Stomach (tissue), 9 donors: ENCODE measurements around the gene TDP1. TPM values are rescaled to one million over a fixed set of nuclear protein-coding genes. Genes with fewer than 3 reads are reported as not detected.
A peak's percentile ranks its signal among the peaks of the same experiment; 100 is the strongest.

Experiments
- DNase-seq, 2 donors: peaks; one replicate each; pipeline versions ENCODE4 v3.0.0 to v3.0.0-alpha.2; 2013 to 2019
- H3K27ac ChIP-seq, 5 donors: fragments of 200-600 bp in 4 of 5; sonication (generic) in 4 of 5; one replicate each; pipeline ENCODE4 v1.5.1; 2013 to 2019; ENCODE audit warnings: mild to moderate bottlenecking in 1 of 5, moderate library complexity in 1 of 5
- H3K27me3 ChIP-seq, 3 donors: fragments of 200-600 bp; sonication (generic); one replicate each; pipeline ENCODE4 v1.5.1; 2017 to 2019; ENCODE audit warnings: mixed run types in 1 of 3
- H3K36me3 ChIP-seq, 4 donors: fragments of 200-600 bp; sonication (generic); 1 replicate in 3 of 4; 2 replicates in 1 of 4; pipeline ENCODE4 v1.5.1; 2016 to 2019
- H3K4me1 ChIP-seq, 4 donors: fragments of 200-600 bp; sonication (generic); one replicate each; pipeline ENCODE4 v1.5.1; 2016 to 2019
- H3K4me3 ChIP-seq, 4 donors: fragments of 200-600 bp; sonication (generic) in 3 of 4; one replicate each; pipeline ENCODE4 v1.5.1; 2016 to 2019; ENCODE audit warnings: mild to moderate bottlenecking in 1 of 4
- H3K9me3 ChIP-seq, 4 donors: fragments of 200-600 bp; sonication (generic); one replicate each; pipeline ENCODE4 v1.5.1; 2016 to 2019
- CTCF ChIP-seq, 7 experiments: fragments of 450-650 bp in 4 of 7; fragments of 200-600 bp in 3 of 7; sonication (generic) in 3 of 7; IDR thresholded peaks; one replicate each; pipeline ENCODE4 v1.5.1; 2016 to 2019; ENCODE audit warnings: antibody characterized with exemption in 7 of 7, control low read depth in 2 of 7, mild to moderate bottlenecking in 1 of 7
- EP300 ChIP-seq: sonication (generic); formaldehyde crosslinking; IDR thresholded peaks from one replicate; pipeline ENCODE4 v1.6.1; 2017; ENCODE audit warnings: antibody characterized with exemption
- POLR2A ChIP-seq, 4 donors: fragments of 450-650 bp; IDR thresholded peaks; one replicate each; pipeline ENCODE4 v1.6.1; 2016; ENCODE audit warnings: antibody characterized with exemption in 4 of 4, control low read depth in 2 of 4, mild to moderate bottlenecking in 1 of 4, moderate library complexity in 1 of 4
- POLR2AphosphoS5 ChIP-seq, 3 donors: sonication (generic); formaldehyde crosslinking; IDR thresholded peaks; one replicate each; pipeline ENCODE4 v1.6.1; 2016; ENCODE audit warnings: antibody characterized with exemption in 3 of 3
- WGBS, 5 donors: extraction: QIAGEN DNeasy Blood & Tissue Kit in 3 of 5; methylation state at CpG; one replicate each; pipeline versions ENCODE4 v1.1.5 to v1.1.7; 2013 to 2018; 5-methylcytosine and 5-hydroxymethylcytosine counted together
- intact Hi-C: fragments of 100-400 bp; cut with DNase I; formaldehyde crosslinking; loops from one replicate; pipeline ENCODE4 v1.15.1; 2023; ENCODE audit warnings: low total_unique reads
- polyA plus RNA-seq, 3 donors: library from polyadenylated mRNA; stranded (reverse); fragments of 200-250 nt; gene quantifications; one replicate each; pipeline ENCODE4 v1.2.3, GENCODE V29; 2013
- total RNA-seq, 5 donors: library from RNA; depleted of rRNA; stranded (reverse); fragments of >200 nt; gene quantifications; one replicate each; pipeline versions ENCODE4 v1.1.0 to v1.2.3, GENCODE V29; 2014 to 2016
- donor health status: healthy with polysubstance abuse.
- donor health status: Bipolar disorder and iron deficiency.
- donor health status: healthy.

The TDP1 gene
- total and polyA plus RNA-seq, 8 donors: 2.6 to 127 (median 11.8) TPM

- TF ChIP-seq EP300 (no peak), POLR2AphosphoS5 (IDR thresholded peaks at IDR 0.05) (peak in 2 of 3 donors; percentile 14 to 57), POLR2A (IDR thresholded peaks at IDR 0.05) (no peak)
- 50 to 74% (median 59%) methylated on average over 9 of the region's 9 CpGs for WGBS, 5 donors
- peak in 1 of 2 donors; percentile 87 for DNase-seq
- intact Hi-C loops: loop anchor here (5.0 kb wide), 1 partner anchor 875 kb away; no protein-coding TSS in a partner anchor
- no peak overlapping the region for H3K27ac ChIP-seq
- H3K9me3 ChIP-seq: no peaks in the 10 kb centered on the region
- H3K36me3 ChIP-seq: no peaks in the 10 kb centered on the region
- H3K4me3 ChIP-seq: no peak overlapping the region
- H3K4me1 ChIP-seq: peaks cover 8 to 28% (median 12%) of the 10 kb centered on the region in 4 donors
- H3K27me3 ChIP-seq: no peaks in the 10 kb centered on the region
Measured at GRCh38 chr14:89912667-89913211, 43.0 kb upstream of the TDP1 start.

GRCh38 chr14:89915114-89915878 is 40.4 kb upstream of the TDP1 start:
- TF ChIP-seq POLR2AphosphoS5 (IDR thresholded peaks at IDR 0.05): no peak
- peak in 6 of 7 experiments; percentile 37 to 94 (median 87) for TF ChIP-seq CTCF (IDR thresholded peaks at IDR 0.05)
- no peak for TF ChIP-seq POLR2A (IDR thresholded peaks at IDR 0.05)
- peaks cover 8 to 28% (median 12%) of the 10 kb centered on the region in 4 donors for H3K4me1 ChIP-seq
- H3K27me3 ChIP-seq: no peaks in the 10 kb centered on the region
- 16 to 17% (median 16%) methylated on average over 6 of the region's 6 CpGs for WGBS, 5 donors
- H3K36me3 ChIP-seq: no peaks in the 10 kb centered on the region
- no peak overlapping the region for H3K4me3 ChIP-seq
- DNase-seq: peak; percentile 67 to 84
- H3K9me3 ChIP-seq: no peaks in the 10 kb centered on the region
- intact Hi-C loops: loop anchor here (5.0 kb wide), 1 partner anchor 888 kb away; no protein-coding TSS in a partner anchor
- H3K27ac ChIP-seq: no peak overlapping the region

- H3K9me3 ChIP-seq: no peaks in the 10 kb centered on the region
- TF ChIP-seq EP300 (no peak), CTCF (IDR thresholded peaks at IDR 0.05) (no peak), POLR2AphosphoS5 (IDR thresholded peaks at IDR 0.05) (no peak), POLR2A (IDR thresholded peaks at IDR 0.05) (no peak)
- intact Hi-C loops: loop anchor here (5.0 kb wide), 1 partner anchor 891 kb away; no protein-coding TSS in a partner anchor
- no peak overlapping the region for H3K27ac ChIP-seq
- no peak overlapping the region for H3K4me3 ChIP-seq
- DNase-seq: no peak
- WGBS, 5 donors: 91 to 100% (median 97%) methylated on average over 2 of the region's 2 CpGs
- H3K4me1 ChIP-seq: no peaks in the 10 kb centered on the region
- H3K36me3 ChIP-seq: no peaks in the 10 kb centered on the region
- H3K27me3 ChIP-seq: no peaks in the 10 kb centered on the region
Measured at GRCh38 chr14:89918721-89919120, 37.0 kb upstream of the TDP1 start.

- no peaks in the 10 kb centered on the region for H3K9me3 ChIP-seq
- 85 to 94% (median 87%) methylated on average over 2 of the region's 2 CpGs for WGBS, 5 donors
- TF ChIP-seq POLR2AphosphoS5 (IDR thresholded peaks at IDR 0.05) (no peak), CTCF (IDR thresholded peaks at IDR 0.05) (no peak), EP300 (no peak), POLR2A (IDR thresholded peaks at IDR 0.05) (no peak)
Measured at GRCh38 chr14:89920056-89920455, 35.7 kb upstream of the TDP1 start.

More at GRCh38 chr14:89920056-89920455, 35.7 kb upstream of the TDP1 start:
- no peaks in the 10 kb centered on the region for H3K4me1 ChIP-seq
- intact Hi-C loops: no loop called here
- no peaks in the 10 kb centered on the region for H3K27me3 ChIP-seq
- H3K27ac ChIP-seq: no peak overlapping the region
- H3K4me3 ChIP-seq: no peak overlapping the region
- H3K36me3 ChIP-seq: peaks cover 0 to 4% (median 0%) of the 10 kb centered on the region in 4 donors
- DNase-seq: no peak
